GM21528 (cell line): Measurements from ENCODE around the gene OR4M2.
"Not testable (repeated sequence)": the region's sequence is repeated elsewhere in the genome, so short reads cannot be mapped to it uniquely, and the experiment has no call there.

Experiments used
- ATAC-seq: cut with Tn5 transposase; IDR thresholded peaks from one replicate; pipeline ENCODE4 v1.9.1; 2021; ENCODE audit warnings: mild to moderate bottlenecking, moderate library complexity; ENCODE audit not compliant: unreplicated experiment, low FRiP score

Gene OR4M2, protein sequence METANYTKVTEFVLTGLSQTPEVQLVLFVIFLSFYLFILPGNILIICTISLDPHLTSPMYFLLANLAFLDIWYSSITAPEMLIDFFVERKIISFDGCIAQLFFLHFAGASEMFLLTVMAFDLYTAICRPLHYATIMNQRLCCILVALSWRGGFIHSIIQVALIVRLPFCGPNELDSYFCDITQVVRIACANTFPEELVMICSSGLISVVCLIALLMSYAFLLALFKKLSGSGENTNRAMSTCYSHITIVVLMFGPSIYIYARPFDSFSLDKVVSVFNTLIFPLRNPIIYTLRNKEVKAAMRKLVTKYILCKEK

DNA sequence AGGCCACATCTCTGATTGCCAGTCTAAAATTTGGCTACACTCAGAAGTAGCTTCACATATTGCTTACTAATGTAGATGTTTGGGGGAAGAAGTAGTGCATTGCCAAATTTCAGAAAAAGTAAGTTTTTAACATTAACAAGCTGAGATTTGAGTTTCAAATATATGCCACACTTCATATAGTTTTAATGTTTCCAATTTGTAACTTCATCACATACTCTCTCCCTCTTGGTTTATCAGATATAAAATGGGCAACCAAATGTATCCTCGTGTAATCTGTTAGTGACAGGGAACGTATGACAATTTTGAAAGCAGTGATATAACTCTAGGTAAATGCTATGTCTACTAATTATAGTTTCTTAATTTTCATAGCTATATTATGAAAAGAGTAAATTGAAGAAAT lies at the start of gene OR4M2:
OR4M2 (plus strand) TSS at position 301 of the 400 bp plus-strand sequence; CDS start at position 399, 98 bp downstream.
- not testable (repeated sequence) for ATAC-seq

- not testable (repeated sequence) for ATAC-seq
Measured at GRCh38 chr15:22069267-22069666, 11.1 kb upstream of the OR4M2 start.

GRCh38 chr15:22081386-22081785 lies 1.1 kb downstream of the OR4M2 start:
- ATAC-seq = not testable (repeated sequence)

GRCh38 chr15:22098616-22099253 lies 18.4 kb downstream of the OR4M2 start:
- not testable (repeated sequence) for ATAC-seq

- ATAC-seq = not testable (repeated sequence)
Measured at GRCh38 chr15:22099289-22099891, 19.1 kb downstream of the OR4M2 start.

DNA sequence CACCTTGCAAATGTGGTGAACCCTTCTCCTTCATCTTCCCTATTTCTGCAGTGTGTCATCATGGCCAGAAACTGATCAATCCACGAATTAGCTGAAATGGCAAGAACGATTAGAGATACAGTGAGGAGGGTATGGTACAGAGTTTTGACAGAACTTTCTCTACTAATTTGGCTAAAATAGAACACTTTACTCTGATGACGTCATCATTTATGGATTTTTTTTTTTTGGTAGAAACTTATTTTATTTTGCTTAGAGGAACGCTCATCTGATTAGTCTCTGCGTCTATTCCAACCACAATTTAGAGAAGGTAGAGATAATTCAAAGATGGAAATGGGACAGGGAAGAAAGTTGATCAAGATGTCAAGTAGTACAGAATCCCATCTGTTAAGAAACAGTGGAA lies 41.7 kb downstream of the OR4M2 start:
- ATAC-seq = not testable (repeated sequence)
